HCT116 (cell line): ENCODE results near the gene DYNC1I1. TPM values are rescaled to one million over a fixed set of nuclear protein-coding genes. Genes with fewer than 3 reads are reported as not detected.

Experiments used
- ATAC-seq: fragments of 200-7000 bp; cut with Tn5 transposase; 2 replicates; pipeline ENCODE4 v1.9.1; 2020; ENCODE audit warnings: mild to moderate bottlenecking, moderate library complexity
- BruUV-seq: library from RNA; stranded (reverse); fragments of 400-500 nt; replicated peaks from 2 replicates; lab custom pipeline; 2021; lab: Mats Ljungman, UMichigan
- CTCF ChIA-PET: fragments of 300-600 bp; sonication (Branson Sonifier 250); formaldehyde crosslinking; loops from one replicate; lab custom pipeline; 2021; ENCODE audit warnings: antibody characterized with exemption; lab: Charles Lee
- POLR2A ChIA-PET: fragments of 300-600, 350-600 bp; sonication (Branson Sonifier 250); formaldehyde crosslinking; loops from one replicate; lab custom pipeline; 2021; ENCODE audit warnings: antibody characterized with exemption; lab: Charles Lee
- RAD21 ChIA-PET, 2 experiments: fragments of 300-600 bp; sonication (Branson Sonifier 250); formaldehyde crosslinking; loops; one replicate each; lab custom pipeline; 2023; ENCODE audit warnings: low total read pairs in 2 of 2; ENCODE audit not compliant: uncharacterized antibody in 2 of 2, unreplicated experiment in 2 of 2, low non-redundant PET in 1 of 2; lab: Charles Lee
- DNase-seq: peaks from one replicate; pipeline ENCODE4 v3.0.0-alpha.2; 2010; ENCODE audit warnings: low read depth, low spot score
- H2AFZ ChIP-seq: fragments of 200-600 bp; shearing (Covaris generic), sonication (generic); 2 replicates; pipeline ENCODE4 v1.6.1; 2017; ENCODE audit warnings: low read depth, mixed run types, mixed read lengths, antibody characterized with exemption, low read length; ENCODE audit not compliant: poor library complexity, severe bottlenecking
- H3K27ac ChIP-seq: 2 replicates; pipeline ENCODE4 v1.5.1; 2012; ENCODE audit warnings: low read depth, low read length
- H3K27me3 ChIP-seq: fragments of 200-600 bp; sonication (generic); 2 replicates; pipeline ENCODE4 v1.6.1; 2016; ENCODE audit warnings: mixed run types, low read length, mixed read lengths; ENCODE audit not compliant: insufficient read depth
- H3K36me3 ChIP-seq, 2 experiments: fragments of 200-500 bp in 1 of 2; fragments of 200-600 bp in 1 of 2; sonication (Bioruptor generic) in 1 of 2; sonication (generic) in 1 of 2; 2 replicates each; pipeline versions ENCODE4 v1.5.1 to v1.6.1; 2014 to 2016; ENCODE audit warnings: low read length in 2 of 2, inconsistent platforms in 1 of 2, mixed read lengths in 1 of 2, mixed run types in 1 of 2; ENCODE audit not compliant: insufficient read depth in 2 of 2, control insufficient read depth in 1 of 2
- H3K4me1 ChIP-seq, 2 experiments: fragments of 200-600 bp in 1 of 2; sonication (generic) in 1 of 2; 2 replicates each; pipeline versions ENCODE4 v1.5.1 to v1.6.1; 2012 to 2017; ENCODE audit warnings: low read length in 2 of 2, inconsistent platforms in 1 of 2, mild to moderate bottlenecking in 1 of 2, mixed read lengths in 1 of 2, mixed run types in 1 of 2, moderate library complexity in 1 of 2; ENCODE audit not compliant: insufficient read depth in 2 of 2, control insufficient read depth in 1 of 2
- H3K4me2 ChIP-seq: fragments of 200-600 bp; sonication (generic); 2 replicates; pipeline ENCODE4 v1.6.1; 2017; ENCODE audit warnings: mixed run types, low read length, mixed read lengths
- H3K4me3 ChIP-seq, 2 experiments: fragments of 200-600 bp in 1 of 2; sonication (generic) in 1 of 2; replicated peaks in 1 of 2; 2 replicates each; pipeline ENCODE4 v1.5.1; 2011 to 2016; ENCODE audit warnings: low read length in 2 of 2, control low read depth in 1 of 2, low read depth in 1 of 2, mild to moderate bottlenecking in 1 of 2, mixed read lengths in 1 of 2, mixed run types in 1 of 2
- H3K79me2 ChIP-seq: fragments of 200-600 bp; sonication (generic); 2 replicates; pipeline ENCODE4 v1.6.1; 2017; ENCODE audit warnings: mild to moderate bottlenecking, mixed run types, low read length, moderate library complexity, mixed read lengths; ENCODE audit not compliant: insufficient read depth
- H3K9ac ChIP-seq: fragments of 200-600 bp; sonication (generic); 2 replicates; pipeline ENCODE4 v1.6.1; 2016; ENCODE audit warnings: low read length, mixed read lengths
- H3K9me2 ChIP-seq: fragments of 200-600 bp; sonication (generic), shearing (Covaris generic); 2 replicates; pipeline ENCODE4 v1.6.1; 2017; ENCODE audit warnings: mixed run types, mild to moderate bottlenecking, moderate library complexity; ENCODE audit not compliant: insufficient read depth
- H3K9me3 ChIP-seq, 2 experiments: fragments of 200-500 bp in 1 of 2; fragments of 200-600 bp in 1 of 2; sonication (Bioruptor generic) in 1 of 2; sonication (generic) in 1 of 2; 2 replicates each; pipeline ENCODE4 v1.6.1; 2014 to 2017; ENCODE audit warnings: low read length in 2 of 2, mixed read lengths in 2 of 2, inconsistent platforms in 1 of 2, low read depth in 1 of 2, mild to moderate bottlenecking in 1 of 2, mixed run types in 1 of 2, moderate library complexity in 1 of 2; ENCODE audit not compliant: control insufficient read depth in 1 of 2, insufficient read depth in 1 of 2
- H4K20me1 ChIP-seq: fragments of 200-600 bp; sonication (generic), shearing (Covaris generic); 2 replicates; pipeline ENCODE4 v1.6.1; 2017; ENCODE audit warnings: mixed run types, mild to moderate bottlenecking, moderate library complexity; ENCODE audit not compliant: insufficient read depth
- ATF3 ChIP-seq: IDR thresholded peaks from 2 replicates; pipeline ENCODE4 v1.6.1; 2012
- CTCF ChIP-seq, 3 experiments: fragments of 200-600 bp in 1 of 3; sonication (generic) in 1 of 3; IDR thresholded peaks in 2 of 3; conservative IDR thresholded peaks in 1 of 3; 2 replicates each; pipeline ENCODE4 v1.5.1; 2012 to 2017; ENCODE audit warnings: low read depth in 2 of 3, low read length in 2 of 3, antibody characterized with exemption in 1 of 3, borderline replicate concordance in 1 of 3, control low read depth in 1 of 3, mild to moderate bottlenecking in 1 of 3, mixed read lengths in 1 of 3, mixed run types in 1 of 3, moderate library complexity in 1 of 3; ENCODE audit not compliant: insufficient read depth in 1 of 3
- EGR1 ChIP-seq: IDR thresholded peaks from 2 replicates; pipeline ENCODE4 v1.6.1; 2012; ENCODE audit warnings: low read depth
- ELF1 ChIP-seq: IDR thresholded peaks from 2 replicates; pipeline ENCODE4 v1.6.1; 2012; ENCODE audit warnings: low read depth, borderline replicate concordance
- FOSL1 ChIP-seq: IDR thresholded peaks from 2 replicates; pipeline ENCODE4 v1.6.1; 2012; ENCODE audit warnings: low read depth
- JUND ChIP-seq: IDR thresholded peaks from 2 replicates; pipeline ENCODE4 v1.6.1; 2012
- POLR2A ChIP-seq: IDR thresholded peaks from 2 replicates; pipeline ENCODE4 v1.7.0; 2011; ENCODE audit warnings: borderline replicate concordance; ENCODE audit not compliant: insufficient read depth, insufficient read length; ENCODE audit errors: extremely low read depth
- POLR2AphosphoS5 ChIP-seq: IDR thresholded peaks from 2 replicates; pipeline ENCODE4 v1.6.1; 2011; ENCODE audit warnings: mild to moderate bottlenecking, low read depth, low read length, moderate library complexity
- RAD21 ChIP-seq: IDR thresholded peaks from 2 replicates; pipeline ENCODE4 v1.6.1; 2012; ENCODE audit warnings: low read depth, mild to moderate bottlenecking
- REST ChIP-seq: IDR thresholded peaks from 2 replicates; pipeline ENCODE4 v1.6.1; 2012; ENCODE audit warnings: low read depth
- SIN3A ChIP-seq: IDR thresholded peaks from 2 replicates; pipeline ENCODE4 v1.6.1; 2012; ENCODE audit warnings: low read depth
- SRF ChIP-seq: IDR thresholded peaks from 2 replicates; pipeline ENCODE4 v1.6.1; 2012; ENCODE audit warnings: low read depth
- TCF7L2 ChIP-seq: IDR thresholded peaks from 2 replicates; pipeline ENCODE4 v1.7.0; 2011; ENCODE audit warnings: borderline replicate concordance, inconsistent platforms; ENCODE audit not compliant: insufficient read depth, insufficient read length; ENCODE audit errors: extremely low read depth
- YY1 ChIP-seq: IDR thresholded peaks from 2 replicates; pipeline ENCODE4 v1.6.1; 2011; ENCODE audit warnings: low read length, low read depth, moderate library complexity, mild to moderate bottlenecking; ENCODE audit not compliant: insufficient replicate concordance; ENCODE audit errors: extremely low read depth
- ZBTB33 ChIP-seq: IDR thresholded peaks from 2 replicates; pipeline ENCODE4 v1.6.1; 2011; ENCODE audit warnings: mild to moderate bottlenecking, low read length, moderate library complexity; ENCODE audit not compliant: insufficient replicate concordance; ENCODE audit errors: extremely low read depth
- ZFX ChIP-seq: fragments of 450-650 bp; IDR thresholded peaks from 2 replicates; pipeline ENCODE4 v1.6.1; 2017
- ZNF274 ChIP-seq: fragments of 200-500 bp; sonication (Bioruptor generic); IDR thresholded peaks from 2 replicates; pipeline ENCODE4 v1.6.1; 2014; ENCODE audit warnings: mild to moderate bottlenecking, low read depth, low read length, inconsistent platforms
- intact Hi-C: fragments of 100-400 bp; cut with micrococcal nuclease; formaldehyde crosslinking; loops from 2 replicates; pipeline ENCODE4 v1.10.0; 2022
- total RNA-seq: library from RNA; stranded (reverse); gene quantifications from one replicate; pipeline ENCODE4 v1.2.1, GENCODE V29; 2021; ENCODE audit not compliant: unreplicated experiment

The DYNC1I1 gene
- total RNA-seq, 1 experiment from 2014 or later: not detected

GRCh38 chr7:95951531-95951930, 179.2 kb downstream of the DYNC1I1 start (continued):
- TF ChIP-seq ZNF274 (no peak), TCF7L2 (no peak)

GRCh38 chr7:95951997-95952795, 179.8 kb downstream of the DYNC1I1 start:
- H3K27me3 ChIP-seq: peaks cover 47% of the 10 kb centered on the region
- no TSS peak for BruUV-seq
- H3K9me3 ChIP-seq: no peaks in the 10 kb centered on the region
- H3K79me2 ChIP-seq: no peaks in the 10 kb centered on the region
- no peak overlapping the region for H3K27ac ChIP-seq
- ATAC-seq (no peak), DNase-seq (no peak)
- H2AFZ ChIP-seq: no peak overlapping the region
- no peak overlapping the region for H3K4me3 ChIP-seq
- H3K9ac ChIP-seq: no peak overlapping the region
- CTCF ChIA-PET: no interaction called here
- POLR2A ChIA-PET: no interaction called here
- no peaks in the 10 kb centered on the region for H3K9me2 ChIP-seq
- intact Hi-C loops: no loop called here
- no peaks in the 10 kb centered on the region for H3K4me1 ChIP-seq
- RAD21 ChIA-PET: no interaction called here
- no peak overlapping the region for H3K4me2 ChIP-seq
- H3K36me3 ChIP-seq: no peaks in the 10 kb centered on the region
- H4K20me1 ChIP-seq: no peaks in the 10 kb centered on the region
- TF ChIP-seq ATF3 (no peak), ZBTB33 (no peak), POLR2A (no peak), SRF (no peak), RAD21 (no peak), SIN3A (no peak), FOSL1 (no peak), ELF1 (no peak), REST (no peak), YY1 (no peak), JUND (no peak), EGR1 (no peak), TCF7L2 (no peak), ZFX (no peak), POLR2AphosphoS5 (no peak), CTCF (IDR thresholded peaks at IDR 0.05 in 2 of 3, conservative IDR thresholded peaks at IDR 0.05 in 1 of 3; ENCODE audit: borderline replicate concordance in 1 of 3, insufficient read depth in 1 of 3, low read depth in 2 of 3, low read length in 2 of 3) (no peak)
